ENCODE data around the gene NDUFAF2. TPM values are rescaled to one million over a fixed set of nuclear protein-coding genes. Genes with fewer than 3 reads are reported as not detected.

The NDUFAF2 gene
- total and polyA plus RNA-seq, 2 of the 13 experiments (the other 11 are each of a cell fraction or from before 2014, with no cell fraction given): 34.0 to 78.4 TPM

DNA sequence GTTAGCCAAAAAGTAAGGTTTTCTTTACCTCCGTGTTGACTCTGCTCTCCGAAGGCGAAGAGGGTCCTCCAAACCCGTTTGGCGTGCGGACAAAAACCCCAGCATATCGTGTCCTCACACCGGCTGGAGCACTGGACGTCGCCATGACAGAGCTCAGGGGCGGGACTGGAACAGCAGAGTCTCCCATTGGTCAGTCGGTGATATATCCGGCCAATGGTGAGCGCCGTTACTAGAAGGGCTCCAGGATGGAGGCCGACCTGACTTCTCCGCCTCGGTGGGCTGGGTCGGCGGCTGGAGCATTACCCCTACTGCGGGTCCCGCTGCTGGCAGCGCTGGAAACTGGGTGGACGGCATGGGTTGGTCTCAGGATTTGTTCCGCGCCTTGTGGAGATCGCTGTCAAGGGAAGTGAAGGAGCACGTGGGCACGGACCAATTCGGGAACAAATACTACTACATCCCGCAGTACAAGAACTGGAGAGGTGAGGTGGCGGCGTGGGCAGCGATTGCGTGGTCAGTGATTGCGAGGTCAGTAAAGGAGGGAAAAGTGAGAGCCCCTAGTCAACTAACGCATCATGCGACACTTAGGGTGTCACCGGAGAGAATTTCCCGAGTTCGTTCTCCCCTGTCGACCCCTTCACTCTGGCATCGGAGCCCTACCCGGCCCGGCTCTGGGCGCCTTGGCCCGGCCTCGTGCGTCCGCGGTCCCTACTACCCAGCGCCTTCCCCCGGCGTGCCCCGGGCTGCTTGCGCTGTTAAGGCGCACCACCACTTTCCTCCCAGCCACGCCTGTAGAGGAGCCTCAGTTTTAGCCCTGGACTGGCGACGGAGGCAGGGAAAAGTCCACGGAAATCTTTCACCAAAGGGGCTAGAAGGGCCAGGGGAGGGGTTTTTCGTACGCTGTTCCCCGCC is at the start of gene NDUFAF2, which contains the start of gene ERCC8 (continued):
- TF ChIP-seq, protein P1, sequence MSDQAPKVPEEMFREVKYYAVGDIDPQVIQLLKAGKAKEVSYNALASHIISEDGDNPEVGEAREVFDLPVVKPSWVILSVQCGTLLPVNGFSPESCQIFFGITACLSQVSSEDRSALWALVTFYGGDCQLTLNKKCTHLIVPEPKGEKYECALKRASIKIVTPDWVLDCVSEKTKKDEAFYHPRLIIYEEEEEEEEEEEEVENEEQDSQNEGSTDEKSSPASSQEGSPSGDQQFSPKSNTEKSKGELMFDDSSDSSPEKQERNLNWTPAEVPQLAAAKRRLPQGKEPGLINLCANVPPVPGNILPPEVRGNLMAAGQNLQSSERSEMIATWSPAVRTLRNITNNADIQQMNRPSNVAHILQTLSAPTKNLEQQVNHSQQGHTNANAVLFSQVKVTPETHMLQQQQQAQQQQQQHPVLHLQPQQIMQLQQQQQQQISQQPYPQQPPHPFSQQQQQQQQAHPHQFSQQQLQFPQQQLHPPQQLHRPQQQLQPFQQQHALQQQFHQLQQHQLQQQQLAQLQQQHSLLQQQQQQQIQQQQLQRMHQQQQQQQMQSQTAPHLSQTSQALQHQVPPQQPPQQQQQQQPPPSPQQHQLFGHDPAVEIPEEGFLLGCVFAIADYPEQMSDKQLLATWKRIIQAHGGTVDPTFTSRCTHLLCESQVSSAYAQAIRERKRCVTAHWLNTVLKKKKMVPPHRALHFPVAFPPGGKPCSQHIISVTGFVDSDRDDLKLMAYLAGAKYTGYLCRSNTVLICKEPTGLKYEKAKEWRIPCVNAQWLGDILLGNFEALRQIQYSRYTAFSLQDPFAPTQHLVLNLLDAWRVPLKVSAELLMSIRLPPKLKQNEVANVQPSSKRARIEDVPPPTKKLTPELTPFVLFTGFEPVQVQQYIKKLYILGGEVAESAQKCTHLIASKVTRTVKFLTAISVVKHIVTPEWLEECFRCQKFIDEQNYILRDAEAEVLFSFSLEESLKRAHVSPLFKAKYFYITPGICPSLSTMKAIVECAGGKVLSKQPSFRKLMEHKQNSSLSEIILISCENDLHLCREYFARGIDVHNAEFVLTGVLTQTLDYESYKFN (CRISPR knock-in tag; conservative IDR thresholded peaks at IDR 0.05): 0 out of 2 replicates have a peak, but pooled peaks have one; percentile 11
- TF ChIP-seq GPN1 (CRISPR knock-in tag; IDR thresholded peaks at IDR 0.05; ENCODE audit: borderline replicate concordance) (no peak), NFRKB (IDR thresholded peaks at IDR 0.05) (no peak), ZNF703 (CRISPR knock-in tag; IDR thresholded peaks at IDR 0.05; ENCODE audit: borderline replicate concordance) (no peak), HNF4G (IDR thresholded peaks at IDR 0.05; ENCODE audit: borderline replicate concordance, low read depth, low read length) (no peak), HNF4G (CRISPR knock-in tag; IDR thresholded peaks at IDR 0.05; ENCODE audit: borderline replicate concordance, low read depth) (no peak), SAFB2 (CRISPR knock-in tag; IDR thresholded peaks at IDR 0.05; ENCODE audit: borderline replicate concordance, low read depth) (no peak; the same call in 1 of the 2 replicates), SMARCC2 (IDR thresholded peaks at IDR 0.05) (no peak), ZMYM2 (CRISPR knock-in tag; IDR thresholded peaks at IDR 0.05) (no peak), ZNF24 (IDR thresholded peaks at IDR 0.05) (no peak), CEBPG (CRISPR knock-in tag; IDR thresholded peaks at IDR 0.05) (no peak)
- TF ChIP-seq, protein P2, sequence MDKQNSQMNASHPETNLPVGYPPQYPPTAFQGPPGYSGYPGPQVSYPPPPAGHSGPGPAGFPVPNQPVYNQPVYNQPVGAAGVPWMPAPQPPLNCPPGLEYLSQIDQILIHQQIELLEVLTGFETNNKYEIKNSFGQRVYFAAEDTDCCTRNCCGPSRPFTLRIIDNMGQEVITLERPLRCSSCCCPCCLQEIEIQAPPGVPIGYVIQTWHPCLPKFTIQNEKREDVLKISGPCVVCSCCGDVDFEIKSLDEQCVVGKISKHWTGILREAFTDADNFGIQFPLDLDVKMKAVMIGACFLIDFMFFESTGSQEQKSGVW (CRISPR knock-in tag; IDR thresholded peaks at IDR 0.05; ENCODE audit: borderline replicate concordance): no peak
- TF ChIP-seq, protein P3, sequence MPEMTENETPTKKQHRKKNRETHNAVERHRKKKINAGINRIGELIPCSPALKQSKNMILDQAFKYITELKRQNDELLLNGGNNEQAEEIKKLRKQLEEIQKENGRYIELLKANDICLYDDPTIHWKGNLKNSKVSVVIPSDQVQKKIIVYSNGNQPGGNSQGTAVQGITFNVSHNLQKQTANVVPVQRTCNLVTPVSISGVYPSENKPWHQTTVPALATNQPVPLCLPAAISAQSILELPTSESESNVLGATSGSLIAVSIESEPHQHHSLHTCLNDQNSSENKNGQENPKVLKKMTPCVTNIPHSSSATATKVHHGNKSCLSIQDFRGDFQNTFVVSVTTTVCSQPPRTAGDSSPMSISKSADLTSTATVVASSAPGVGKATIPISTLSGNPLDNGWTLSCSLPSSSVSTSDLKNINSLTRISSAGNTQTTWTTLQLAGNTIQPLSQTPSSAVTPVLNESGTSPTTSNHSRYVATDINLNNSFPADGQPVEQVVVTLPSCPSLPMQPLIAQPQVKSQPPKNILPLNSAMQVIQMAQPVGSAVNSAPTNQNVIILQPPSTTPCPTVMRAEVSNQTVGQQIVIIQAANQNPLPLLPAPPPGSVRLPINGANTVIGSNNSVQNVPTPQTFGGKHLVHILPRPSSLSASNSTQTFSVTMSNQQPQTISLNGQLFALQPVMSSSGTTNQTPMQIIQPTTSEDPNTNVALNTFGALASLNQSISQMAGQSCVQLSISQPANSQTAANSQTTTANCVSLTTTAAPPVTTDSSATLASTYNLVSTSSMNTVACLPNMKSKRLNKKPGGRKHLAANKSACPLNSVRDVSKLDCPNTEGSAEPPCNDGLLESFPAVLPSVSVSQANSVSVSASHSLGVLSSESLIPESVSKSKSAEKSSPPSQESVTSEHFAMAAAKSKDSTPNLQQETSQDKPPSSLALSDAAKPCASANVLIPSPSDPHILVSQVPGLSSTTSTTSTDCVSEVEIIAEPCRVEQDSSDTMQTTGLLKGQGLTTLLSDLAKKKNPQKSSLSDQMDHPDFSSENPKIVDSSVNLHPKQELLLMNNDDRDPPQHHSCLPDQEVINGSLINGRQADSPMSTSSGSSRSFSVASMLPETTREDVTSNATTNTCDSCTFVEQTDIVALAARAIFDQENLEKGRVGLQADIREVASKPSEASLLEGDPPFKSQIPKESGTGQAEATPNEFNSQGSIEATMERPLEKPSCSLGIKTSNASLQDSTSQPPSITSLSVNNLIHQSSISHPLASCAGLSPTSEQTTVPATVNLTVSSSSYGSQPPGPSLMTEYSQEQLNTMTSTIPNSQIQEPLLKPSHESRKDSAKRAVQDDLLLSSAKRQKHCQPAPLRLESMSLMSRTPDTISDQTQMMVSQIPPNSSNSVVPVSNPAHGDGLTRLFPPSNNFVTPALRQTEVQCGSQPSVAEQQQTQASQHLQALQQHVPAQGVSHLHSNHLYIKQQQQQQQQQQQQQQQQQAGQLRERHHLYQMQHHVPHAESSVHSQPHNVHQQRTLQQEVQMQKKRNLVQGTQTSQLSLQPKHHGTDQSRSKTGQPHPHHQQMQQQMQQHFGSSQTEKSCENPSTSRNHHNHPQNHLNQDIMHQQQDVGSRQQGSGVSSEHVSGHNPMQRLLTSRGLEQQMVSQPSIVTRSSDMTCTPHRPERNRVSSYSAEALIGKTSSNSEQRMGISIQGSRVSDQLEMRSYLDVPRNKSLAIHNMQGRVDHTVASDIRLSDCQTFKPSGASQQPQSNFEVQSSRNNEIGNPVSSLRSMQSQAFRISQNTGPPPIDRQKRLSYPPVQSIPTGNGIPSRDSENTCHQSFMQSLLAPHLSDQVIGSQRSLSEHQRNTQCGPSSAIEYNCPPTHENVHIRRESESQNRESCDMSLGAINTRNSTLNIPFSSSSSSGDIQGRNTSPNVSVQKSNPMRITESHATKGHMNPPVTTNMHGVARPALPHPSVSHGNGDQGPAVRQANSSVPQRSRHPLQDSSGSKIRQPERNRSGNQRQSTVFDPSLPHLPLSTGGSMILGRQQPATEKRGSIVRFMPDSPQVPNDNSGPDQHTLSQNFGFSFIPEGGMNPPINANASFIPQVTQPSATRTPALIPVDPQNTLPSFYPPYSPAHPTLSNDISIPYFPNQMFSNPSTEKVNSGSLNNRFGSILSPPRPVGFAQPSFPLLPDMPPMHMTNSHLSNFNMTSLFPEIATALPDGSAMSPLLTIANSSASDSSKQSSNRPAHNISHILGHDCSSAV (CRISPR knock-in tag; IDR thresholded peaks at IDR 0.05; ENCODE audit: borderline replicate concordance): no peak
